ENCODE measurements around the gene SPATS2.

GRCh38 chr12:49524660-49525324 is 157.5 kb downstream of the SPATS2 start:
- TF ChIP-seq EZH2 (IDR thresholded peaks at IDR 0.05; ENCODE audit: low read length, missing control alignments), result no peak
- TF ChIP-seq CTCF (conservative IDR thresholded peaks at IDR 0.05 in 1 of 2, IDR thresholded peaks at IDR 0.05 in 1 of 2; ENCODE audit: low read depth in 1 of 2, low read length in 2 of 2), result no peak
